Transverse colon (tissue), 4 donors: ENCODE data around the gene SBNO2.

Experiments used
- EP300 ChIP-seq: sonication (generic); formaldehyde crosslinking; IDR thresholded peaks from one replicate; pipeline ENCODE4 v1.6.1; 2017; ENCODE audit warnings: antibody characterized with exemption, low read depth
- POLR2A ChIP-seq: fragments of 450-650 bp; IDR thresholded peaks from one replicate; pipeline ENCODE4 v1.6.1; 2016; ENCODE audit warnings: antibody characterized with exemption, mild to moderate bottlenecking, moderate library complexity
- POLR2AphosphoS5 ChIP-seq, 3 donors: sonication (generic); formaldehyde crosslinking; IDR thresholded peaks; one replicate each; pipeline ENCODE4 v1.6.1; 2016; ENCODE audit warnings: antibody characterized with exemption in 3 of 3
- TF ChIP-seq, protein P1 (sequence below), 5 experiments: fragments of 200-600 bp in 3 of 5; fragments of 450-650 bp in 2 of 5; sonication (generic) in 3 of 5; IDR thresholded peaks; 1 replicate in 2 of 5; 2 replicates in 3 of 5; pipeline ENCODE4 v1.5.1; 2016 to 2017; ENCODE audit warnings: antibody characterized with exemption in 5 of 5, inconsistent platforms in 3 of 5, mild to moderate bottlenecking in 2 of 5, moderate library complexity in 1 of 5

DNA sequence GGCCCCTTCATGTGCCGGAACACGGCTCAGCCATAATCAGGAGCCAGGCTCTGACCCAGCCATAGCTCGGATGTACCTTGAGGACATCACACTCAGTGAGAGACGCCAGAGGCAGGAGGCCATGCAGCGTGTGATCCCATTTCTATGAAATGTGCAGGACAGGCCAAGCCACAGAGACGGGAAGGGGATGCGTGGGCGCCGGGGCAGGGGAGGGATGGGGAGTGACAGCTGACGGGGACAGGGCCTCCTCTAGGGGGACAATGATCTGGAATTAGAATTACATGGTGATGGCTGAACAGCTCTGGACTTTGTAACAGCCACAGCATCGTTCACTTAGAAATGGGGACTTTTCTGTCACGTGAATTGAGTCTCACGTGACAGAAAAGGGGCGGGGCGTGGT lies 34.9 kb downstream of the SBNO2 start:
- TF ChIP-seq POLR2AphosphoS5 (IDR thresholded peaks at IDR 0.05) (no peak), POLR2A (no peak), EP300 (no peak)
- TF ChIP-seq, protein P1, sequence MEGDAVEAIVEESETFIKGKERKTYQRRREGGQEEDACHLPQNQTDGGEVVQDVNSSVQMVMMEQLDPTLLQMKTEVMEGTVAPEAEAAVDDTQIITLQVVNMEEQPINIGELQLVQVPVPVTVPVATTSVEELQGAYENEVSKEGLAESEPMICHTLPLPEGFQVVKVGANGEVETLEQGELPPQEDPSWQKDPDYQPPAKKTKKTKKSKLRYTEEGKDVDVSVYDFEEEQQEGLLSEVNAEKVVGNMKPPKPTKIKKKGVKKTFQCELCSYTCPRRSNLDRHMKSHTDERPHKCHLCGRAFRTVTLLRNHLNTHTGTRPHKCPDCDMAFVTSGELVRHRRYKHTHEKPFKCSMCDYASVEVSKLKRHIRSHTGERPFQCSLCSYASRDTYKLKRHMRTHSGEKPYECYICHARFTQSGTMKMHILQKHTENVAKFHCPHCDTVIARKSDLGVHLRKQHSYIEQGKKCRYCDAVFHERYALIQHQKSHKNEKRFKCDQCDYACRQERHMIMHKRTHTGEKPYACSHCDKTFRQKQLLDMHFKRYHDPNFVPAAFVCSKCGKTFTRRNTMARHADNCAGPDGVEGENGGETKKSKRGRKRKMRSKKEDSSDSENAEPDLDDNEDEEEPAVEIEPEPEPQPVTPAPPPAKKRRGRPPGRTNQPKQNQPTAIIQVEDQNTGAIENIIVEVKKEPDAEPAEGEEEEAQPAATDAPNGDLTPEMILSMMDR (IDR thresholded peaks at IDR 0.05) = no peak
